K562 (cell line): ENCODE results near the gene ACBD6. TPM values are rescaled to one million over a fixed set of nuclear protein-coding genes. Genes with fewer than 3 reads are reported as not detected.

Experiments used
- ADNP ChIP-seq: fragments of 200-800 bp; sonication (Bioruptor generic); IDR thresholded peaks from 2 replicates; pipeline ENCODE4 v1.6.1; 2016; ENCODE audit warnings: missing genetic modification characterization, missing compliant biosample characterization
- ARID3B ChIP-seq: fragments of 250-450 bp; sonication (Bioruptor Pico); IDR thresholded peaks from 2 replicates; pipeline ENCODE4 v1.4.0; 2020; ENCODE audit warnings: borderline replicate concordance
- BRD4 ChIP-seq: fragments of 200-600 bp; sonication (generic); IDR thresholded peaks from 2 replicates; pipeline ENCODE4 v1.6.1; 2017; ENCODE audit warnings: inconsistent platforms
- FOSL1 ChIP-seq: fragments of 200-800 bp; sonication (Bioruptor generic); conservative IDR thresholded peaks from 2 replicates; pipeline ENCODE4 v1.6.1; 2016; ENCODE audit warnings: missing genetic modification characterization, missing compliant biosample characterization
- FOXA1 ChIP-seq: fragments of 450-650 bp; IDR thresholded peaks from 2 replicates; pipeline ENCODE4 v1.6.1; 2016; ENCODE audit warnings: mild to moderate bottlenecking, borderline replicate concordance
- GABPB1 ChIP-seq: sonication (generic); formaldehyde crosslinking; IDR thresholded peaks from 2 replicates; pipeline ENCODE4 v1.8.0; 2022; ENCODE audit warnings: mild to moderate bottlenecking, missing genetic modification reagents
- GATAD2A ChIP-seq: fragments of 450-650 bp; IDR thresholded peaks from 2 replicates; pipeline ENCODE4 v1.6.1; 2017
- HDAC2 ChIP-seq: fragments of 450-650 bp; IDR thresholded peaks from 2 replicates; pipeline ENCODE4 v1.6.1; 2016; ENCODE audit warnings: mild to moderate bottlenecking
- MTA3 ChIP-seq: fragments of 450-650 bp; formaldehyde crosslinking; IDR thresholded peaks from 2 replicates; pipeline ENCODE4 v1.6.1; 2017; ENCODE audit warnings: mild to moderate bottlenecking, borderline replicate concordance
- NEUROD1 ChIP-seq: fragments of 150-350 bp; IDR thresholded peaks from 2 replicates; pipeline ENCODE4 v1.6.1; 2014; ENCODE audit warnings: borderline replicate concordance, low read length, low read depth; ENCODE audit not compliant: partially characterized antibody
- NRF1 ChIP-seq, 2 experiments: fragments of 450-650 bp; IDR thresholded peaks in 1 of 2; conservative IDR thresholded peaks in 1 of 2; 2 replicates each; pipeline ENCODE4 v1.6.1; 2014; ENCODE audit warnings: mild to moderate bottlenecking in 2 of 2
- RFX5 ChIP-seq: IDR thresholded peaks from 2 replicates; pipeline ENCODE4 v1.6.1; 2011; ENCODE audit warnings: low read depth, mild to moderate bottlenecking, improper control_type of control experiment, low read length
- SOX6 ChIP-seq: fragments of 450-650 bp; IDR thresholded peaks from 2 replicates; pipeline ENCODE4 v1.6.1; 2014; ENCODE audit warnings: mild to moderate bottlenecking
- SRSF7 ChIP-seq: fragments of 200-400 bp; formaldehyde crosslinking; optimal IDR thresholded peaks from 2 replicates; pipeline ENCODE3; 2017; ENCODE audit warnings: mild to moderate bottlenecking, low read depth, low read length
- TFAM ChIP-seq: fragments of 250-450 bp; sonication (Bioruptor Pico); conservative IDR thresholded peaks from 2 replicates; pipeline ENCODE4 v1.5.0; 2021; ENCODE audit warnings: mild to moderate bottlenecking, moderate library complexity
- ZNF197 ChIP-seq: fragments of 200-800 bp; sonication (Bioruptor generic); IDR thresholded peaks from 2 replicates; pipeline ENCODE4 v1.6.1; 2016; ENCODE audit warnings: low read depth, missing genetic modification characterization, missing compliant biosample characterization
- ZNF324 ChIP-seq: fragments of 250-450 bp; sonication (Bioruptor Pico); IDR thresholded peaks from 2 replicates; pipeline ENCODE4 v1.4.0; 2020; ENCODE audit warnings: mild to moderate bottlenecking
- ZNF408 ChIP-seq: fragments of 250-450 bp; sonication (Bioruptor Pico); IDR thresholded peaks from 2 replicates; pipeline ENCODE4 v1.4.0; 2020; ENCODE audit warnings: low read depth, mild to moderate bottlenecking, moderate library complexity
- ZNF449 ChIP-seq: fragments of 250-450 bp; sonication (Bioruptor Pico); IDR thresholded peaks from 2 replicates; pipeline ENCODE4 v1.8.0; 2022; ENCODE audit warnings: moderate library complexity, mild to moderate bottlenecking, inconsistent platforms
- ZNF644 ChIP-seq: fragments of 200-800 bp; sonication (Bioruptor generic); IDR thresholded peaks from 2 replicates; pipeline ENCODE4 v1.6.1; 2016; ENCODE audit warnings: low read depth, missing genetic modification characterization, missing compliant biosample characterization
- ZNF717 ChIP-seq: fragments of 250-450 bp; sonication (Bioruptor Pico); IDR thresholded peaks from 2 replicates; pipeline ENCODE4 v1.5.0; 2021
- polyA plus RNA-seq, 8 experiments: library from polyadenylated mRNA; depleted of rRNA in 4 of 8; stranded (reverse) in 5 of 8; unstranded in 3 of 8; fragments of >200 nt; fragmentation: Nextera tagmentation in 2 of 8; fragmentation: Illumina TruSeq in 1 of 8; extraction: Ambion mirVana in 2 of 8; extraction: Trizol in 1 of 8; gene quantifications; 2 replicates each; pipeline versions ENCODE4 v1.2.1 to v1.2.3, GENCODE V29; 2011 to 2014; ENCODE audit warnings: inconsistent platforms in 1 of 8, missing spikeins in 1 of 8
- total RNA-seq, 7 experiments: library from RNA; depleted of rRNA in 6 of 7; stranded (reverse); fragments of >200 nt in 6 of 7; fragmentation: Illumina TruSeq in 2 of 7; extraction: Trizol in 2 of 7; gene quantifications; 2 replicates each; pipeline versions ENCODE4 v1.2.1 to v1.2.3, GENCODE V29; 2011 to 2021; ENCODE audit warnings: low replicate concordance in 1 of 7
- TF ChIP-seq, protein P1 (sequence below): IDR thresholded peaks from 2 replicates; pipeline ENCODE4 v1.6.1; 2014; ENCODE audit warnings: antibody characterized with exemption
- TF ChIP-seq, protein P2 (sequence below): fragments of 250-450 bp; sonication (Bioruptor Pico); IDR thresholded peaks from 2 replicates; pipeline ENCODE4 v1.5.1; 2021; ENCODE audit warnings: mild to moderate bottlenecking

The ACBD6 gene
- total and polyA plus RNA-seq, 9 of the 15 experiments (the other 6 are each of a cell fraction or from before 2014, with no cell fraction given), result 16.9 to 107 (median 77.7) TPM

DNA sequence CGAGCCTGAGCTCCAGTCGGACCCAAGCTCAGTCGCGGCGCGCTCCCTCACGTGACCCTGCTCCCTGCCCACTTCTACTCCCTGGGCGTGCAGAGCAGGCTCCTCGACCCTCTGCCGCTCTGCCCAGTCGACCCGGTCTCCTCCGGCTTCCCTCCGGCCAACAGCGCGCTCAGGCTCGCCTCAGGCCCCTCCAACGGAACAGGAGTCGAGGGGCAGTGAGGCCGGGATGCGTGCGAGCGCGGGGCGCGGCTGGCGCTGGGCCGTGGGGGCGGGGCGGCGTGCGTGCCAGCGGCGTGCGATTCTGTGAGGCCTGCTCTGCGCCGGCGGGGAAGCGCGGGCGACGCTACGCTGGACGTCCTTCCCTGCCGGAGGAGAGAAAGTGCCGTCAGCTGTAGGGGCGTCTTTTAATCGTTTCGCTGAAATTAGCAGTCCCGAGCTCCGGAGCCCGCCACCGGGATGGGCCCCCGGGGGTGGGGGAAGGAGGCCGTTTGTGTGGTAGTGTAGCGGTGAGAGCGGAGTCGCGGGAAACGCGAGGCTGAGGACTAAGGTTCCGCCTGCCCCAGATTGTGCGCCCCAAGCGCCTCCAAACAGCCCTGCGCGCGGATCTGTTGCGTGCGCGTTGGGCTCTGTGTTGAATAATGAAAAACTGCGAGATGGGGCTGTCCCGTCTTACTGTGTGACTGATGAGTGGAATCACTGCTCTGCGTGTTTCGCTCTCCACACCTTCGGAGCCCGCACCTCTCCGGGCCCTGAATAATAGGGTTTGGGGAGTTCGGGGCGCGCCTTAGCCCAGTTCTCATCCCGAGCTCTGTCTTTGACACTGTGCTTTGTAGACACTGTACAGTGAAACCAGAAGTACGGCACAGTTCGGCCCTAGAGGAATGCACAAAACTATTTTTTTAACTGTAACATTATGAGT is at the start of gene ACBD6 (continued):
- no peak for TF ChIP-seq ZNF449 (CRISPR knock-in tag)
- TF ChIP-seq ARID3B, result peak; percentile 3; the same call in 1 of the 2 replicates
- peak; percentile 87 to 89 for TF ChIP-seq NRF1 (conservative IDR thresholded peaks at IDR 0.05 in 1 of 2, IDR thresholded peaks at IDR 0.05 in 1 of 2)
- TF ChIP-seq HDAC2, result peak; percentile 75
- peak; percentile 84 for TF ChIP-seq BRD4
- no peak for TF ChIP-seq ZNF717 (CRISPR knock-in tag)
- TF ChIP-seq, protein P1, sequence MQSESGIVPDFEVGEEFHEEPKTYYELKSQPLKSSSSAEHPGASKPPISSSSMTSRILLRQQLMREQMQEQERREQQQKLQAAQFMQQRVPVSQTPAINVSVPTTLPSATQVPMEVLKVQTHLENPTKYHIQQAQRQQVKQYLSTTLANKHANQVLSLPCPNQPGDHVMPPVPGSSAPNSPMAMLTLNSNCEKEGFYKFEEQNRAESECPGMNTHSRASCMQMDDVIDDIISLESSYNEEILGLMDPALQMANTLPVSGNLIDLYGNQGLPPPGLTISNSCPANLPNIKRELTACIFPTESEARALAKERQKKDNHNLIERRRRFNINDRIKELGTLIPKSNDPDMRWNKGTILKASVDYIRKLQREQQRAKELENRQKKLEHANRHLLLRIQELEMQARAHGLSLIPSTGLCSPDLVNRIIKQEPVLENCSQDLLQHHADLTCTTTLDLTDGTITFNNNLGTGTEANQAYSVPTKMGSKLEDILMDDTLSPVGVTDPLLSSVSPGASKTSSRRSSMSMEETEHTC, result peak; percentile 71
- TF ChIP-seq FOXA1, result 0 out of 2 replicates have a peak, but pooled peaks have one; percentile 6
- TF ChIP-seq GABPB1, result peak; percentile 96
- TF ChIP-seq, protein P2, sequence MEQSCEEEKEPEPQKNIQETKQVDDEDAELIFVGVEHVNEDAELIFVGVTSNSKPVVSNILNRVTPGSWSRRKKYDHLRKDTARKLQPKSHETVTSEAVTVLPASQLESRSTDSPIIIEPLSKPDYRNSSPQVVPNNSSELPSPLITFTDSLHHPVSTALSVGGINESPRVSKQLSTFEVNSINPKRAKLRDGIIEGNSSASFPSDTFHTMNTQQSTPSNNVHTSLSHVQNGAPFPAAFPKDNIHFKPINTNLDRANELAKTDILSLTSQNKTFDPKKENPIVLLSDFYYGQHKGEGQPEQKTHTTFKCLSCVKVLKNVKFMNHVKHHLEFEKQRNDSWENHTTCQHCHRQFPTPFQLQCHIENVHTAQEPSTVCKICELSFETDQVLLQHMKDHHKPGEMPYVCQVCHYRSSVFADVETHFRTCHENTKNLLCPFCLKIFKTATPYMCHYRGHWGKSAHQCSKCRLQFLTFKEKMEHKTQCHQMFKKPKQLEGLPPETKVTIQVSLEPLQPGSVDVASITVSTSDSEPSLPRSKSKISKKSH (CRISPR knock-in tag), result no peak
- TF ChIP-seq ZNF324 (CRISPR knock-in tag), result no peak; the same call in 1 of the 2 replicates
- peak; percentile 62 for TF ChIP-seq GATAD2A
- TF ChIP-seq NEUROD1, result peak; percentile 83
- no peak for TF ChIP-seq ADNP (tag)
- peak; percentile 34; the same call in 1 of the 2 replicates for TF ChIP-seq ZNF197 (CRISPR knock-in tag)
- no peak for TF ChIP-seq TFAM (CRISPR knock-in tag)
- TF ChIP-seq ZNF408 (CRISPR knock-in tag), result no peak
- TF ChIP-seq RFX5, result no peak
- no peak for TF ChIP-seq SRSF7
- TF ChIP-seq MTA3, result peak; percentile 94; the same call in 1 of the 2 replicates
- TF ChIP-seq FOSL1 (tag), result peak; percentile 67
- TF ChIP-seq ZNF644 (tag), result no peak
- peak; percentile 73 for TF ChIP-seq SOX6
